Endothelial cell of hepatic sinusoid (primary cell): ENCODE measurements around the gene CHCHD1.
"Not testable (repeated sequence)": the region's sequence is repeated elsewhere in the genome, so short reads cannot be mapped to it uniquely, and the experiment has no call there.

ENCODE experiments used
- in situ Hi-C: cut with HindIII; loops from 2 replicates; pipeline ENCODE4 v1.10.0; 2017; ENCODE audit warnings: low sequenced_read_pairs

CHCHD1 gene

DNA sequence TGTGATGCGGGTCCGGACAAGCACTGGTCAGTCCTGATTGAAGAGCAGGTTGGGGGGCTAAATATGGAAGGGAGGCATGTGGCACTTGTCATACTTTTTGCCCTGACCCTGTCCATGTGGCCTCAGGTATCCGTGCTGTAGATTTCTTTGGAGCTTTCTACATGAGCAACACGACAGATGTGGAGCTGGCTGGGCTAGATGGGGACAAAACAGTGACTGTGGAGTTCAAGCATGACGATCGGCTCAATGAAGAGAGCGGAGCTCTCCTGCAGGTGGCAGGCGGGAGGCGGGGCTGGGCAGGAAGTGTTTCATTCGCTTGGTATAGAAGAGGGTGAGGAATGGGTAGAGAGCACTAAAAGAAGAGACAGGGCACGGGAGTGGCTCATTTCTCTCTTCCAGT lies 13.0 kb upstream of the CHCHD1 start:
- in situ Hi-C loops = no loop called here

DNA sequence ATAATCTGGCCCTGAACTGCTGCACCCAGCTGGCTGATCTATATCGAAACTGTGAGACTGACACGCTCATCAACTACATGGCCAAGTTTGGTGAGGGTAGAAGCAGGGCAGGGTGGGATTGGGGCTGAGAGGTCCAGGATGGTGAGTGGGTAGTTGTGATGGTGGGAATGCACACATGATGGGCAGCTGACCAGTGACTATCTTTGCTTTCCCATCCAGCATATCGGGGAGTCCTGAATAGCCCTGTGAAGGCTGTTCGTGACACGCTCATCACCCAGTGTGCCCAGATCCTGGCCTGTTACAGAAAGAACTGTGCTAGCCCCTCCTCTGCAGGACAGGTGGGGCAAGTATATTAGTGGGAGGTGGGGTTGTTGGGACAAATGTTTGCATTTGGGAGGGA lies 12.5 kb upstream of the CHCHD1 start:
- in situ Hi-C loops = no loop called here

DNA sequence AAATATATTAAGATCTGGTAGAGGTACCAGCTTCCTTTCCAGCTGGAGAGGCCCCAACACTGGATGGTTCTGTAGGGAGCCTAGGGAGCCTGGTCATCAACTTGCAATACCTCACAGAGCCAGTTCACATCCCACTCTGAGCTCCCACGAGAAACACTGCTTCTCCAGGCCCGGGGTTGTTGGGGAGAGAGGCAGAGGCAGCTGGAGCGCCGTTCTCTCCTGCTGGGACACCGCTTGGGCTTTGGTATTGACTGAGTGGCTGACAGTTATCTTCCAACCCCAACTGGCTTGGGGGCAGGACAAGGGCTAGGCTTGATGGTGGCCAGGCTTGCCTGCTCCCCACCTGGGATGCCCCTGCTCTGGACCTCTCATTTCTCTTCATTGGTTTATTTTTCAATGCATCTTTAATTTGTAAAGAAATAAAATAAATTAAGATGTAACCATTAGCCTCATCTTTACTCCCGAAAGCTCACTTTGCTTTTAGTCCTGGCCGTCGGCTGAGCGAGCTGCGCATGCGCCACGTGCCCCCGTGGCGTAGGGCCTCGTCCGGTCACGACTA lies 10.0 kb upstream of the CHCHD1 start:
- in situ Hi-C loops = no loop called here

DNA sequence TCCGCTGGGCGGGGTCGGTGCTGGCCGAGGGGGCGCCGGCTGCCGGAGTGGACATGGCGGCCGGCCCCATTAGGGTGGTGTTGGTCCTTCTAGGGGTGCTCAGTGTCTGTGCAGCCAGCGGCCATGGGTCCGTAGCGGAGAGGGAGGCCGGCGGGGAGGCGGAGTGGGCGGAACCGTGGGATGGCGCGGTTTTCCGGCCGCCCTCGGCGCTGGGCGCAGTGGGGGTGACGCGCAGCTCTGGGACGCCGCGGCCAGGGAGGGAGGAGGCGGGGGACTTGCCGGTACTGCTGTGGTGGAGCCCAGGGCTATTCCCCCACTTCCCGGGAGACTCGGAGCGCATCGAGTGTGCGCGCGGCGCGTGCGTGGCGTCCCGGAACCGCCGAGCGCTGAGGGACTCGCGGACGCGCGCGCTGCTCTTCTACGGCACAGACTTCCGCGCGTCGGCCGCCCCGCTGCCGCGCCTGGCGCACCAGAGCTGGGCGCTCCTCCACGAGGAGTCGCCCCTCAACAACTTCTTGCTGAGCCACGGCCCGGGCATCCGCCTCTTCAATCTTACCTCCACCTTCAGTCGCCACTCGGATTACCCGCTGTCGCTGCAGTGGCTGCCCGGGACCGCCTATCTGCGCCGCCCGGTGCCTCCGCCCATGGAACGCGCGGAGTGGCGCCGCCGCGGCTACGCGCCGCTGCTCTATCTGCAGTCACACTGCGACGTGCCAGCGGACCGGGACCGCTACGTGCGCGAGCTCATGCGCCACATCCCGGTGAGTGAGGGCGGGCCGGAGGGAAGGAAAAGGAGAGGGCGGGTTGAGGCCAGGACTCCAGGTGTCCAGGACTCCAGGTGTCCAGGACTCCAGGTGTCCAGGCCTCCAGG lies 9.3 kb upstream of the CHCHD1 start:
- in situ Hi-C loops = no loop called here

DNA sequence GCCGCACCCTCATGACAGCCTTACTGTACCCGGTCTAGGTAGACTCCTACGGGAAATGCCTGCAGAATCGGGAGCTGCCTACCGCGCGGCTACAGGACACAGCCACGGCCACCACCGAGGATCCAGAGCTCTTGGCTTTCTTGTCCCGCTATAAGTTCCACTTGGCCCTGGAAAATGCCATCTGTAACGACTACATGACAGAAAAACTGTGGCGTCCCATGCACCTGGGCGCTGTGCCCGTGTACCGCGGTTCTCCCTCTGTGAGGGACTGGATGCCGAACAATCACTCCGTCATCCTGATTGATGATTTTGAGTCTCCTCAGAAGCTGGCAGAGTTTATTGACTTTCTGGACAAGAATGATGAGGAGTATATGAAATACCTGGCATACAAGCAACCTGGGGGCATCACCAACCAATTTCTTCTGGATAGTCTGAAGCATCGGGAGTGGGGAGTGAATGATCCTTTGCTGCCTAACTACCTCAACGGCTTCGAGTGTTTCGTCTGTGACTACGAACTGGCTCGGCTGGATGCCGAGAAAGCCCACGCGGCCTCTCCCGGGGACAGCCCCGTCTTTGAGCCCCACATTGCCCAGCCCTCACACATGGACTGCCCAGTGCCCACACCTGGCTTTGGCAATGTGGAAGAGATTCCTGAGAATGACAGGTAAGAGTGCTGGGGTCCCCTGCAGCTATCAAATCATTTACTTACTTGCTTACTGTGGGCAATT lies 8.5 kb upstream of the CHCHD1 start:
- in situ Hi-C loops = no loop called here

DNA sequence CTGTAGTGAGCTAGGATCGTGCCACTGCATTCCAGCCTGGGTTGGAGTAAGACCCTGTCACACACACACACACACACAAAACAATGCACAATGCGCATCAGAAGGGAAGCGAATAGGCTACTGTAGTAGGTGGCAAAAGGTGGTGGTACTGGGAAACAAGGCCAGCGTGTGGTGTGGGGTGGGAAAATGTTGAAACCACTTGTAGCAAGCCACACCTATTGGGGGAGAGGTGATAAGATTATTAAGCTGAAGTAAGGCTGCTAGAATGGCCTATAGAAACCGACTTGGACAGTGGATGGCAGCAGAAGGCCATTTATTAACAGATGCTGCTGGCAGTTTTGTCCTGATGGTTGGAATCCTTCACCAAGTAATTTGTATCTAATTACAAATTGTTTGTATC lies 7.2 kb upstream of the CHCHD1 start:
- in situ Hi-C loops = no loop called here

DNA sequence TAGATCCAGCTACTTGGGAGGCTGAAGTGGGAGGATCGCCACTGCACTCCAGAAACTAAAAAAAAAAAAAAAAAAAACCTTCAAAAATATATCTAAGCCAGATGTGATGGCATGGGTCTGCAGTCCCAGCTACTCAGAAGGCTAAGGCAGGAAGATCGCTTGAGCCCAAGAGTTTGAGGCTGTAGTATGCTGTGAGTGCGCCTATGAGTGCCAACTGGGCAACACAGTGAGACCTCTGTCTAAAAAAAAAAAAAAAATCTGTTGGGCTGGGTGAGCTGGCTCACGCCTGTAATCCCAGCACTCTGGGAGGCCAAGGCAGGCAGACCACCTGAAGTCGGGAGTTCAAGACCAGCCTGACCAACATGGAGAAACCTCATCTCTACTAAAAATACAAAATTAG lies 2.8 kb upstream of the CHCHD1 start:
- in situ Hi-C loops = no loop called here

DNA sequence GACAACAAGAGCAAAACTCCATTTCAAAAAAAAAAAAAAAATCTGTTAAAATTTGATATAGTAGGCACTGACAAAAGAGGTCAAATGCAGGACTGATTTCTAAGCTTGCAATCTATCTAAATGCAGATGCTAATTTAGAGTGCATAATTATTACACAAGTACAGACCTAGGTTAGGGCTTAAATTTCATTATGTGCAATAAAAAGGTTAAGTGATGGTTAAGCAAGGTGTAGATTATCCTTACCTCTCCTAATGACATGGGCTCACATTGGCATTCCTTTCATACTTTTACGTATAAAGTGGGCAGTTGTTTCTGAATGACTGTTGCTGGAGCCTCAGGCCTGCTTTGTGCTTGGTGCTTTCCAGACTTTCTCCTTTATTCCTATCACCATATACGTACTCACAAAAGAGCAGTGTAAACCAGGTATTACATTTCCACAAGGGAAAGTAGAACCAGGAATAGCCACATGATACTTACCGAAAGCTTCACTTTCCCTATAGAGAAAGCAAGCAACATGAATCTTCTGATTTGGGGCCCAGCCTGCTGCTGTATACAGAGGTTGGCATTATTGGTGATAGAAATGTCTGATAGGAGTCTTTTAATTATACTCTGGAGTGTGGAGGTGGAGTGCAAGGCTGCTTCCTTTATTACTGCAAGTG lies 2.2 kb upstream of the CHCHD1 start:
- in situ Hi-C loops = no loop called here

DNA sequence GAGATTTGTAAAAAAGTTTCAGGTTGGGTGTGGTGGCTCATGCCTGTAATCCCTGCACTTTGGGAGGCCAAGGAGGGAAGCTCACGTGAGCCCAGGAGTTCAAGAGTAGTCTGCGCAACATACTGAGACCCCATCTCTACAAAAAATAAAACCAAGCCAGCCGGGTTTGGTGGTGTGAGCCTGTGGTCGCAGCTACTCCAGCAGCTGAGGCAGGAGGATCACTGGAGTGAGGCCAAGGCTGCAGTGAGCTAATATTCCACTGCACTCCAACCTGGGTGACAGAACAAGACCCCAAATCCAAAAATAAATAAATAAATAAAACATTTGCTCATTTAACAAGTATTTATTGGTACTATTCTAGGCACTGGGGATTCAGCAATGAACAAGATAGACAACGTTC lies 1.5 kb upstream of the CHCHD1 start:
- in situ Hi-C loops = no loop called here

DNA sequence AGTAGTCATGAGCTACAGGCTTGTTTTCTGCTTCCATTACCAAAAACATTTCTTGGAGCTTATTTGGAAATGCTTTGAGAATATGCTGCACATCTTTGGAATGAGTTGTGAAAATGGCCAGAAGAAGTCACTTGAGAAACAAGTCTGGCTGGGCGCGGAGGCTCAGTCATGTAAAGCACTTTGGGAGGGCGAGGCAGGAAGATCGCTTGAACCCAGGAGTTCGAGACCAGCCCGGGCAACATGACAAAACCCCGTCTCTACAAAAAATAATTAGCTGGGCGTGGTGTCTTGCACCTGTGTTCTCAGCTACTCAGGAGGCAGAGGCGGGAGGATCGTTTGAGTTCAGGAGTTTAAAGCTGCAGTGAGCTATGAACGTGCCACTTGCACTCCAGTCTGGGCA lies 882 bp upstream of the CHCHD1 start:
- in situ Hi-C loops = no loop called here

DNA sequence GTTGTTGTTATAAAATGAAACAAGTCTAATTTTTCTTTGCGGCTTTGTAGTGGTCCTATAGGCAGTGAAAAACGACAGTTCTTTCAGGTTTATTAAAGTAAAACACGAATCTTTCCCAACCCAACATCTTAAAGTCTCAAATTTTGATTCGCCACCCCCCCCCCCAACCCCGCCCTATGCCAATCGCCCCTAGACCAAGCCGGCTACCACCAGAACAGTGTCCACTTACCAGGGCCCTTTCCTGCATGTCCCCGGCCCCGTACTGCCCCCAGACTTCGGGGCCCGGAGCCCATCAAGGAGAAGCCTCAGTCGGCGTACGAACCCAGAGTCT lies 335 bp upstream of the CHCHD1 start:
- in situ Hi-C loops = no loop called here

DNA sequence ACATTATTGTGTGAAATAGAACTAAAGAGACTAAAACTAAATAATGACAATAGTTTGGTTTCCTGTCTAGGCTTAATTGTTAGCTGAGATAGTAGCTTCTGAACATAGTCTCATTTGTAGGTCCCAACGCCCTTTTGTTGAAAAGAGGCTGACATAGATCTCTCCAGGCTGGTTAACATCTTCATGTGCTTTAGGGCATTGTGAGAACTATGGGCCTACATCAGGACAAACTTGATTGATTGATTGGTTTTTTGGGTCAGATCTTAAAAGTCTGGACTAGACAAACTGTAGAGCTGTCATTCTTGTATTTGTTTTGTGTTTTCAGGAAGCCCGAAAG lies 869 bp downstream of the CHCHD1 start:
- in situ Hi-C loops = no loop called here

DNA sequence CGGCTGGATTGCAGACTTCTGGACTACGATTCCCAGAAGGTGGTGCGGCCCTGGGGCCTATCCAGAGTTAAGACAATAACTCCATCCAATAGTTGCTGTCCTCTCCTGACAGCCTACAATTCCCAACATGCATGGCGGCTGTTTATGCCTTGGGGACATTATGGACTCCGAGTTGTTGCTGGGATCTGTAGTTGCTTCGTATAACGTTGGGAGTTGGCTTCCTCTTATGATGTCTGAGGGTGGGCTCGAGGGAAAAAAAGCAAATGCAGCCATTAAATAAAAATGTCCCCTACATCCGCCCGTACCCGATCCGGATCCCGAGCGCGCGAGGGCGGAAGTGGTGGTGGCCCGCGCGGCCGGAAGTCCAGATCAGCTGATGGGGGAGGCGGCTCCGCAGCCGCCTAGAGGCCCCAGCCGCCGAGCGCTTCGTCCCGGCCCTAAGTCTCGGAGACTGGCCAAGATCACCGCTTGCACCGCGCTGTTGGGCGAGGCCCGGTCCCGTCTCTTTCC lies 3.4 kb downstream of the CHCHD1 start, which contains the start of gene ZSWIM8:
TSS of gene ZSWIM8 (plus strand) at position 396 of the 510 bp plus-strand sequence. CDS start 273 bp downstream, outside the sequence.
- in situ Hi-C loops = no loop called here

DNA sequence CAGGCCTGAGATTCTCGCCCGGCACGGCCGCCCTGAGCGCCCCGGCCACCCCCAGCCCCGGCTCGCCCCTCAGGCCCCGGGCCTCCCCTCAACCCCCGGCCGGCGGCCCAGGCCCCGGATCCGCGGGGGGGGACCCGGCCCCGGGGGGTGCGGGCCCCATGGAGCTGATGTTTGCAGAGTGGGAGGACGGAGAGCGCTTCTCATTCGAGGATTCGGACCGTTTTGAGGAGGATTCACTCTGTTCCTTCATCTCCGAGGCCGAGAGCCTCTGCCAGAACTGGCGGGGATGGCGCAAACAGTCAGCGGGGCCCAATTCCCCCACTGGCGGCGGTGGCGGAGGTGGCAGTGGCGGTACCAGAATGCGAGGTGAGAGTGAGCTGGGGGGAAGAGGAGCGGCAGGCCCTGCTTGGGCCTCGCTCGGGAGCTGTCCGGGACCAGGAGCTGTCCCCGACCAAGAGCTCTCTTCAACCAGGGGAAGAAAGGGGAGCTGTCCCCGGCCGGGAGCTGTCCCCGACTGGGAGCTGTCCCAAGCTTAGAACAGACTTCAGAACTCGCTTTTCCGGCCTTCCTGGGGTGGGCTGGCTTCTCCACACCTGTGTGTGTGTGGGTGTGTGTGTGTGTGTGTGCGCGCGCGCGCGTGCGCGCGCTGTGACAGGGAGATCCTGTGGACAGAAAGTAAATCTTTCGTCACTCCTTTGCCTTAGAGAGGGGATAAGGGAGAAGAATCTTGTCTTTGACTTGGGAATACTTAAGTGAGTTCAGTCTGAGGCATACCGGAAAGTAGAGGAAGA lies 4.1 kb downstream of the CHCHD1 start:
- in situ Hi-C loops = no loop called here

DNA sequence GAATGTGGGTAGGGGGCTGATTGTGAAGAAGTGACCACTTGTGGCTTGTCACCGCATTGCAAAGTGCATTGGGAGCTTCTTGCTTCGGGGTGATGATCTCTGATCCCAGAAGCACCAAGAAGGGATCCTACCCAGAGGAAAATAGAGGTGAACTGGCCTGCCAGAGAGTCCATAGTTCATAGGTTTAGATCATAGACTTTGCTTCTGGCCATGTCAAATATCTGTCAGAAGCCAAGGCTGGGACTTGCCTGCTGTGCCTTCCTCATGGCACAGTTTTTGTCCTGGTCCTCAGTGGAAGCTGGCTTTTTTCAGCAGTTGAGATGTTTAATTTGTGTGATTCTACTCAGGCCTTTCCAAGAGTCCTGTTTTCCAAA lies 4.7 kb downstream of the CHCHD1 start:
- in situ Hi-C loops = no loop called here

DNA sequence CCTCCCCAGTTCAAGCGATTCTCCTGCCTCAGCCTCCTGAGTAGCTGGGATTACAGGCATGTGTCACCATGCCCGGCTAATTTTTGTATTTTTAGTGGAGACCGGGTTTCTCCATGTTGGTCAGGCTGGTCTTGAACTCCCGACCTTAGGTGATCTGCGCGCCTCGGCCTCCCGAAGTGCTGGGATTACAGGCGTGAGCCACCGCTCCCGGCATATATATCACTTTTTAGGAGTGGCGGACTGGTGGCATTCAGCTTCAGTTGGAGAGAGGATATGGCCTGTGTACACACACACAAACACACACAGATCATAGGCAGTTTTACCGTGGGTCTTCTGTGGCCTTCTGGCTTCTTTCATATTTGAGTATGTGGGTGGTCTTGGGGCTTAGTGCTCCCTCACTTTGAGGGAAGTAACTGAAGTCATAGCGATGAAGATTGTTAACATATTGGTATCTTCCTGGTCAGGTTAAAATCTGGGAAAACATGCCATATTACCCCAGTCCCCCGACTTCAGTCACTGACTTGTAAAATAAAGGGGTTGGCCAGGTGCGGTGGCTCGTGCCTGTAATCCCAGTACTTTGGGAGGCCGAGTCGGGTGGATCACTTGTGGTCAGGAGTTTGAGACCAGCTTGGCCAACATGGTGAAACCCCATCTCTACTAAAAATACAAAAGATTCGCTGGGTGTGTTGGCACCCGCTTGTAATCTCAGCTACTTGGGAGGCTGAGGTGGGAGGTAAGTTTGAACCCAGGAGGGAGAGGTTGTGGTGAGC lies 5.4 kb downstream of the CHCHD1 start:
- in situ Hi-C loops = not testable (repeated sequence)

DNA sequence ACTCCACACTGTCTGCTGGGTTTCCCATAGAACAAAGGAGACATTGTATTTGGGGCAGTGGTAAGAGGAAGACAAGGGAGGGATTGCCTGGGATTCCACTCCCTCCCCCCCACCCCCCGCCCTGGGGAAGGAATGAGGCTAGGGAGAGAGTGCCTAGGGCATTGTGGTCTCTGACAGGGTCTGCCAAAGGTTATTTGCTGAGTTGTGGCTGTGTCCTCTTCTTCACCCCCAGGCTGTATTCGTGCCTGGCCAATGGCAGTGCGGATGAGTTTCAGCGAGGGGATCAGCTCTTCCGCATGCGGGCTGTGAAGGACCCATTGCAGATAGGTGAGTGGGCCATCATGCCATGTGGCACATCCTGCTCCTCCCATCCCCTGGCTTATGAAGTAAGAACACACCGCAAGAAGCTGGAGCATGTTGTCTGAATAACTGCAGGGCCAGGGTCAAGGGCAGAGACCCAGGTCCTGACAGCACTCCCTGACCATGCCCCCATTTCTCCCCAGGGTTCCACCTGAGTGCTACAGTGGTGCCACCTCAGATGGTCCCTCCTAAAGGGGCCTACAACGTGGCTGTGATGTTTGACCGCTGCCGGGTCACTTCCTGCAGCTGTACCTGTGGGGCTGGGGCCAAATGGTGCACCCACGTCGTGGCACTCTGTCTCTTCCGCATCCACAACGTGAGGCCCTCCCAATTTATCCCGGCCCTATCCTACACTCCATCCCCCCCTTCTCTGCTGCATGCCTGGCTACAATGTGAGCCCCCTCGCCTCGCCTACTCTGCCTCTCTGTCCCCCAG lies 7.2 kb downstream of the CHCHD1 start:
- in situ Hi-C loops = no loop called here

DNA sequence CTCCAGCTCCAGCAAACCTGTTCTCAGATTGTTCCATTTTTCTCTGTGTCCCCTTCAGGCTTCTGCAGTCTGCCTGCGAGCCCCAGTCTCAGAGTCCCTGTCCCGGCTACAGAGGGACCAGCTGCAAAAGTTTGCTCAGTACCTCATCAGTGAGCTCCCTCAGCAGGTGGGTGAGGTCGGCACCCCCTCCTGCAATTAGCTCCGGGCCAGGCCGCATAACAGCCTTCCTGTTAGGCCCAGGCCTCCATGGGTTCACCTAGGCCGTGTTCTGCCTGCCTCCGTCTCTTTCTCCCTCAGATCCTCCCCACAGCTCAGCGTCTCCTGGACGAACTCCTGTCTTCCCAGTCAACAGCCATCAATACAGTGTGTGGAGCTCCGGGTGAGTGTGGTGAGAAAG lies 7.8 kb downstream of the CHCHD1 start:
- in situ Hi-C loops = no loop called here
